ENCODE data around the gene PPP3CB.

PPP3CB gene

DNA sequence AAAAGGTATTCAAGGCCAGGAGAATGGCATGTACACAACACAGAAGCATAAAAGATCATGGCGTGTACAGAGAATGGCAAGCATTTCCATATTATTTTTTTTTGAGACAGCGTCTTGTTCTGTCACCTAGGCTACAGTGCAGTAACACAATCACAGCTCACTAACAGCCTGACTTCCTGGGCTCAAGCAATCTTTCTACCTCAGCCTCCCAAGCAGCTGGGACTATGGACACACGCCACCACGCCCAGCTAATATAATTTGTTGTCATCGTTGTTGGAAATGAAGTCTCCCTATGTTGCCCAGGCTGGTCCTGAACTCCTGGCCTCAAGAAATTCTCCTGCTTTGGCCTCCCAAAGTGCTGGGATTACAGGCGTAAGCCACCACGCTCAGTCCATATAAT, 109.2 kb downstream of the PPP3CB start:
- Histone ChIP-seq H3K9me3 (ENCODE audit: low read length) (no peaks in the 10 kb centered on the region), H3K4me3 (ENCODE audit: low read depth, low read length, poor library complexity, severe bottlenecking) (no peak overlapping the region), H3K27ac (ENCODE audit: low read depth, low read length, poor library complexity, severe bottlenecking) (no peak overlapping the region), H3F3A (ENCODE audit: insufficient read depth, low read length) (no peaks in the 10 kb centered on the region), H4K20me1 (ENCODE audit: insufficient read depth, low read length) (no peaks in the 10 kb centered on the region), H3K27me3 (ENCODE audit: insufficient read depth, low read length) (no peaks in the 10 kb centered on the region), H3K9ac (ENCODE audit: low read length) (no peak overlapping the region), H3K4me1 (ENCODE audit: insufficient read depth, low read length, severe bottlenecking) (no peaks in the 10 kb centered on the region), H2AFZ (ENCODE audit: low read length) (no peak overlapping the region), H3K36me3 (ENCODE audit: insufficient read depth, low read length) (peaks cover 90% of the 10 kb centered on the region), H3K9me2 (ENCODE audit: low read depth, low read length) (no peaks in the 10 kb centered on the region), H3K79me2 (ENCODE audit: insufficient read depth, low read length) (0 out of 2 replicates have a peak, but pooled peaks cover 5% of the 10 kb centered on the region), H3K4me2 (ENCODE audit: low read length) (no peak overlapping the region)
- TF ChIP-seq, protein P1, sequence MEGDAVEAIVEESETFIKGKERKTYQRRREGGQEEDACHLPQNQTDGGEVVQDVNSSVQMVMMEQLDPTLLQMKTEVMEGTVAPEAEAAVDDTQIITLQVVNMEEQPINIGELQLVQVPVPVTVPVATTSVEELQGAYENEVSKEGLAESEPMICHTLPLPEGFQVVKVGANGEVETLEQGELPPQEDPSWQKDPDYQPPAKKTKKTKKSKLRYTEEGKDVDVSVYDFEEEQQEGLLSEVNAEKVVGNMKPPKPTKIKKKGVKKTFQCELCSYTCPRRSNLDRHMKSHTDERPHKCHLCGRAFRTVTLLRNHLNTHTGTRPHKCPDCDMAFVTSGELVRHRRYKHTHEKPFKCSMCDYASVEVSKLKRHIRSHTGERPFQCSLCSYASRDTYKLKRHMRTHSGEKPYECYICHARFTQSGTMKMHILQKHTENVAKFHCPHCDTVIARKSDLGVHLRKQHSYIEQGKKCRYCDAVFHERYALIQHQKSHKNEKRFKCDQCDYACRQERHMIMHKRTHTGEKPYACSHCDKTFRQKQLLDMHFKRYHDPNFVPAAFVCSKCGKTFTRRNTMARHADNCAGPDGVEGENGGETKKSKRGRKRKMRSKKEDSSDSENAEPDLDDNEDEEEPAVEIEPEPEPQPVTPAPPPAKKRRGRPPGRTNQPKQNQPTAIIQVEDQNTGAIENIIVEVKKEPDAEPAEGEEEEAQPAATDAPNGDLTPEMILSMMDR (IDR thresholded peaks at IDR 0.05; ENCODE audit: low read length) = no peak
- TF ChIP-seq EZH2 (IDR thresholded peaks at IDR 0.05; ENCODE audit: borderline replicate concordance, low read length) = no peak

Data from OCI-LY1 (cell line).